HEK293T (cell line): Measurements from ENCODE around the gene ANKFN1.

ENCODE experiments used
- FOXM1 ChIP-seq: fragments of 450-650 bp; IDR thresholded peaks from 2 replicates; pipeline ENCODE4 v1.6.1; 2017; ENCODE audit warnings: mild to moderate bottlenecking, borderline replicate concordance
- LEF1 ChIP-seq: fragments of 450-650 bp; IDR thresholded peaks from 2 replicates; pipeline ENCODE4 v1.6.1; 2017; ENCODE audit warnings: mild to moderate bottlenecking, borderline replicate concordance

DNA sequence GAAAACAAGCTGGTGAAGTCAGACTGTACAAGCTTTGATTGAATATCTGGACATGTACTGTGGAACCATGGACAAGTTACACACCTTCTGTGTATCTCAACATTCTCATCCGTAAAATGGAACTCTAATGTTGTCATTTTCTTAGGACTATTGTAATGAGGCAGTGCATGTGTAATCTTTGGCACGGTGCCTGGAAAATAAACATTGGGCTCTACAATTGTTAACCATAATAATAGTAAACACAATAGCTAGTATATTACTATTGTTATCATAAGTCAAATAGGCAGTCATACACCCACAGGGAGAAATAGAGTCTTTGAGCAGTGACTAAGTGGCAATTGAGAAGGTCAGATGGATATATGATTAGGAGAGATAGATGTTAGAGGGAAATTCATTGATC, 39.8 kb upstream of the ANKFN1 start:
- TF ChIP-seq LEF1 (no peak), FOXM1 (no peak)
